ENCODE data around the gene CA10.
A peak's percentile ranks its signal among the peaks of the same experiment; 100 is the strongest.

Gene CA10

DNA sequence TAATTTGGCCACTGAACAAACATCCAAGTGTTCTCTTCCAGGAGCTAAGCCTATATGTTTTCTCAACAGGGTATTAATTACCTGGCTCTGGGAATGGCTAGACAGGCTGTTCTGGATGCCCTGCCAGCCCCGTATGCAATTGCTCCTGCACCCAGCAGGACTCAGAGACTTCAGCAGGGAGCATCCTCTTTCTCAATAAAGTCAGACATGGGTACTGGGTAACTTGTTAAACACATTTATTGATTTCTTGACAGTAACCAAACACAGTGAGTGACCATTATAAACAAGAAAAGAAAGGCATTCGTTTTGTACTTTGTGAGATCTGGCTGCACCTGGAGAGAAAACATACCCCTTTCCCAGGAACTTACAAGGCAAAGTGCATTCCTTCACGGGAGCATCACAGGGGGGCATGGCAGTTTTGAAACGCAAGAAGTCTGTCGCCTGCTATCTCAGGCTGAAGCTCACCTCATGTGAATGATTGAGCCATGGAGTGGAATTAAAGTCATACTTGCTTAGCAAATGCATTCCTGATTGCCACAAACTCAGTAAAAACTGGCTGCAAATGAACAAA lies 528.3 kb downstream of the CA10 start:
- no peak for DNase-seq

DNA sequence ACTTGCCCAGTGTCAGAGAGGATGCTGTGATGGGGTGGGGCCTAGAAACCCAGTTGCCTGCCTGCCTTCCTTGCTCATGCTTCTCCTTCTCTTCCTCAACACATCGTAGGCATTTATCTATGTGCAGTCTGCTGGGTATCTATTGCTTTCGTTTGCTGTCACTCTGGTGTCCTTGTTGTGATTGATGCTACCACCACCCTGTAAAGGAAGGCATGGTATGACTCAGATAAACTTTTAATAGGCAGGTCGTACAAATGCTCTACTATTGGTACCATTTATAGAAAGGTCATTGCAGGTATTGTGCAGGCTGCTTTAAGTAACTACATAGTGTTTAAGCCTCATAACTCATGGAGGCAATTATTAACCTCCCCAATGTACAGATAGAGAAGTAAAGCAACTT lies 529.3 kb downstream of the CA10 start:
- DNase-seq, result no peak

DNA sequence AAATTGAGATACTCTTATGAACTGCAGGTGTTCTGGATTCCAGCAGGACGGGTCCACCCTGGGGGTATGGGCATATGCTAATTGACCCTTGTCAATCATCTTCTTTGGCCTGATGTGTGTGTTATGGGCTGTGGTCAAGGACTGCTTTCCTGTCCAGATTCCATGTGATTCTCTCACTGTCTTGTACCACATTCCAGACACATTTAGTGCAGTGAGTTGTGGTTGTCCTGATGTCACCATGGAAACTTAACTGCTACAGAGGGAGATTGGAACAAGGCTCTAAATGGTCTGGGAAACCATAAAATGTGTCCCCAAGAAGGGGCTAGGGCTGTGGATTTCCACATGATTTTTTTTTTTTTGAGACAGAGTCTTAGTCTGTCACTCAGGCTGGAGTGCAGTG lies 530.7 kb downstream of the CA10 start:
- no peak for DNase-seq

DNA sequence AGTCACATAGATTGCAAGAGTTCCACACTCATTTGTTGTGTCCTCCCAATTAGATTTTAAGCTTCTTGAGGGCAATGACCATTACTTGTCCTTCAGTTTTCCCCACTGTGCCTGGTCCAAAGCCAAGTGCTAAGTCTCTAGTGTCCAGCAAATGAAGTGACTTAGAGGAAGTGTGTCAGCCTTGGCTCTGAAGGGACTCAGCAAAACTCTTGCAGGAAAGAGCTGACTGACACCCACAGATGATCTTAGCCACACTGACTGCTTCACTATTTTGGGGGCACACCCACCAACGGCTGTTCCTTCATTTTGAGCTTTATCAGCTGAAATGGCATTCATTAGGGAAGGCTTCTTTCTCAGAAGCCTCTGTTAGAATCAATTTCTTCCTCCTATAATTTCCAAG lies 540.0 kb downstream of the CA10 start:
- DNase-seq, result no peak

DNA sequence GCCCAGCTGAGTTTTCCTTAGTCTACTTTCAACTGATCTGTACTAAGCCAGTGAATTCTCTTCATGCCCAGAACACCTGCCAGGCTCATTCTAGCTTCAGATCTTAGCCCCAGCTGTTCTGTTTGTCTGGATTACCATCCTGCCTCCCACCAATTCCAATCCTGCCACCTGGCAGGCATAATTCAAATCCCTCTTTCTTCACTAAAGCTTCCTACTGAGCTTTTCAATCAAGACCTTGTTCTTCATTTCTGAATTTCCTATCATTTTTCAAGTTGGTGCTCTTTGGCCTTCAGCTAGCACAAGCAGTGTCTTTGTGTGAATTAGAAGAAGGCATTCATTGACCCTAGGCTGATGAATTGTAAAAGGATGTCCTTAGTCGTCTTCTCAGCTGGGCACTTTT lies 540.5 kb downstream of the CA10 start:
- no peak for DNase-seq

DNA sequence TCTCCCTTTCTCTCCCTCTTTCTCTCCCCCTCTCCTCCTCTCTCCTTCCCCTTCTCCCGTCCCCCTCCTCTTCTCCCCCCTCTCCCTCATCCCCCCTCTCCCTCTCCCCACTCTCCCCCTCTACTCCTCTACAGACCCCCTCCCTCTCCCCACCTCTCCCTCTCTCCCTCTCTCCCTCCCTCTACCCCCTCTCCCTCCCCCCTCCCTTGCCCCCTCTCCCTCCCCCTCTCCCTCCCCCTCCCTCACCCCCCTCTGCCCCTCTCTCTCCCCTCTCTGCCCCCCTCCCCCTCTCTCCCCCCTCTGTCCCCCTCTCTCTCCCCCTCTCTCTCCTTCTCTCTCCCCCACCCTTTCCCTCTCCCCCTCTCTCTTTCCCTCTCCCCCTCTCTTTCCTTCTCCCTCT lies 545.3 kb downstream of the CA10 start:
- DNase-seq, result no peak

DNA sequence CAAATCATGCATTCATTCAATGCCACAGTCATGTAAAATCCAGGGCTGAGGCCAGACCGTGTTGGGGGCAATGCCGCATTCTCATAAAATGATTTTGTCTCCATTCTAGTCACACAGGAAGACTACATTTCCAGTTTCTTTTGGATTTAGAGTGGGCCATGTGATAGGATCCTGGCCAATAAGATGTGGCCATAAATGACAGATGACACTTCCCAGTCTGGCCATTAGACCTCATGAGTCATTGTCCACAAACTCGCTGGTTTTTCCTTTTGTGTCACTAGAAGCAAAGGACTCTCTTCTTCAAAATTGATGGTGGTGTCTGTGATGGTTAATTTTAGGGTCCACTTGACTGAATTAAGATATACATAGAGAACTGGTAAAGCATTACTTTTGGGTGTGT lies 545.8 kb downstream of the CA10 start:
- no peak for DNase-seq

DNA sequence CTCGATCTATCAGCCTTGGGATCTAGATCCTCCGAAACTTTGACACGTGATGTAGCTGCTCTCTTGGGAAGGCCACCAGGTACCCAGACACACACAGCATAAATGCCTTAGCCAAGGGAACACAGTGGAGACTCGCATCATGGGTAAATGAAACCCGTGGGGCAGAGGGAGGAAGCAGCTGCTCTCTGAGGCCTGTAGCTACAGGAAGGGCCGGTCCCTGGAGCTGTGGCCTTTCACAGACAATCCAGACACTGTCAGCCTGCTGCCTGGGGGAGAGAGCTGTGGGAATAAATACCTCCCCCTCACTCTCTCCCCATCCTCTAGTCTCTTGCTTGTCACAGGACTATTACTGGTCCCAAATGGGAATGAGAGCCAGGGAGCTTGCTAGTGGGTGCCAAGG lies 546.9 kb downstream of the CA10 start:
- DNase-seq, result no peak

DNA sequence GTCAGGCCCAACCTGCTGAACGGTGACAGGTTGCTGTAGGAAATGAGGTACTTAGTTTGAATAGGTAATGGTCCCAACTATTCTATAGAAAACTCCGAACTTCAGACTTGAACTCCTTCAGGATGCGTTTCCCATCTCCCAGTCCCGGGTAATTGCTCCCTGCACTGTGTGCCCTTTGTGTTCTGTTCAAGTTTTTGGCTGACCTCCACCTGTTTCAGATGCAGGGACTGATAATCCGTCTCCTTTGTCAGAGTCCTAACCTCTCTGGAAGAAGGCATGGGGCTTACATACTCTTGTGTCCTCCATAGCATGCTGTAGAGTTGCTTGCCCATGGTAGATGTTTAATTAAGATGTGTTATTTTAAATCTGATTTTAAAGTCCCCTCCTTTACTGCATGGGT lies 547.7 kb downstream of the CA10 start:
- DNase-seq, result no peak

DNA sequence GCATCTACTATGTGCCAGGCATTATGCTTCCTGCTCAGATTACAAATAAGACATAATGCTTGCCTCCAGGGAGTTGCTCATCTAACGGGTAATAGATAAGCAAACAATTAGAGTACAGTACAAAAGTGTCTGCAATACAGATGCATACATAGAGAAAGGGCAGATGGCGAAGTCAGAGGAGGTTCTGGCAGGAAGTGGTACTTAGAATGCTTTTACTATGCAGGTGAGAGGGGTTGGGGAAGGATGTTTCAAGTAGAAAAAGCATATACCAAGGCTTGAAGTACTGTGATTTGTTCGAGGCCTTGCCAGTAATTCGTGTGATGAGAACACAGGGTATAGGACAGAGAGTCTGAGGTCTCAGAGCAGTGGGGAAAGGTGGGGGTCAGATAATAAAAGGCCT lies 548.4 kb downstream of the CA10 start:
- no peak for DNase-seq

DNA sequence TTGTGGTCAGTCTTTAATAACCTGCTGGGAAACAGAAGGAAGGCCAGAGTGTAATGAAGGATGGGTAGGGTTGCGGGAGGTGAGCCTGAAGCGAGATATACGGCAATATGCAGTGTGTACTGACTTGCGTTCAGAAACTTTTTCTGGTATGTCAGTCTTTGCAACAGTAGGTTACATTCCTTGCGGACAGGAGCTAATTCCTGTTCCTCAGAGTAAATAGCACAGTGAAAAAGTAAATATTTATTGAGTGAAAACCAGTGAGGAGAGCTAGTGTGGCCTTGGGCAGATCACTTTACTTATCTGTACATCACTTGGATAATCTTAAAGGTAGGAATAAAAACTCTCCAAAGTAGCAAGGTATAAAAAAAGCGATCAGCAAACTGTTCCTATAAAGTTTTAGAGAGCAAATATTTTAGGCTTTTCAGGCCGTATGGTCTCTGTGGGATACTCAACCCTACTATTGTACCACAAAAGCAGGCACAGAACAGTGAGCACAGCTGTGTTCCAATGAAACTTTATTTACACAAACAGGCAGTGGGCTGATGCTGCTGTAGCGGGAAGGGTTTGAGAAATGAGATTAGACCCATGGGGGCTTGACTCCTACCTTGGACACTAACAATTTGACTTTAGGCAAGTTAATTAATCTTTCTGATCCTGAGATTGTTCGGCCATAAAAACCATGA lies 550.1 kb downstream of the CA10 start:
- no peak for DNase-seq

DNA sequence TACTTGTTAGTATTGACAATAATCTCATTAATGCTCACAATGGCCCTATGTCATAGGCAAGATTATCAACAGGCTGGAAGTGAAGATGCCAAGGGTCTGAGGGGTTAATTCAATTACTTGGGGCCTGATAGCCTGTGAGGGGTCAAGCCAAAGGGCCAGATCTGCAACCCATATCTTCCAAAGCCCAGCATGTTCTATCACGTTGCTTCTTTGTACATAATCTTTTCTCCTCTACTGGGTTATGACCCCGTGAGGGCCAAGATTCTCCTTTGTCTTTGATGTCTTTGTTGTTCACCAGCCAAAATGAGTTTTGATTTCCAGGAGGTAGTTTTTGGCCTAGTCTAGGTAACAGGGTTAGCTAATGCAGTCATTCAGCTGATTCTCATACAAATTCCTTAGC lies 551.0 kb downstream of the CA10 start:
- no peak for DNase-seq

DNA sequence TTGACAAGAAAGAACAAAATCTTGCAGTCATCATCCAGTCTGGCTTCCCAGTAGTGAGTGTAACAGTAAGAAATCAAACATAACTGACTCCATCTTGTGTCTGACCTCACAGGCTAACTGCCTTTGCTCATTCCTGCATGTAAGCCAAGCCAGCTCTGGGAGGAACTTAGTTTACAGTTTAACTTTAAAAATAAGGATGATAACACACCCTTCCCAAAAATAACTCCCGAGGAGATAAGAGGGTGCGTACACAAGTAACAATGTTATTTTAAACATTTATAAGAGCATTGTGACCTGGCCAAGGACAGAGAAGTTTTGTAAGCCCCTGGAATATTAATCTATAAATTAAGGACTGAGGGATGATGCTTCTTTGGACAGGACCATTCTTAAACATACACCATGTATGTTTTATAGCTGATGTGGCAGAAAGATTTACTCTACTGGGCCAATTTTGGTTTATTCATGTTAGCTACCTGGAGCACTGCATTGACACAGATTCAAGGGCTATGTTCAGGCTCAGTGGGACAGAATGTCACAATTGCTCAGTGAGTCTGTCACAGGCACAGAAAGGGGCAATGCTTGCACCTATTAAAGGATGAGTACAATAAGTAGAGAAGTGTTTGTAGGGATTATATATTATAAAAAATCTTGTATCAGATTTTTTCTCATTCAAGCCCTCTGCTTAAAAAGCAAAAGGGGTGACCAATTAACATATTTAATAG lies 554.1 kb downstream of the CA10 start:
- no peak for DNase-seq

DNA sequence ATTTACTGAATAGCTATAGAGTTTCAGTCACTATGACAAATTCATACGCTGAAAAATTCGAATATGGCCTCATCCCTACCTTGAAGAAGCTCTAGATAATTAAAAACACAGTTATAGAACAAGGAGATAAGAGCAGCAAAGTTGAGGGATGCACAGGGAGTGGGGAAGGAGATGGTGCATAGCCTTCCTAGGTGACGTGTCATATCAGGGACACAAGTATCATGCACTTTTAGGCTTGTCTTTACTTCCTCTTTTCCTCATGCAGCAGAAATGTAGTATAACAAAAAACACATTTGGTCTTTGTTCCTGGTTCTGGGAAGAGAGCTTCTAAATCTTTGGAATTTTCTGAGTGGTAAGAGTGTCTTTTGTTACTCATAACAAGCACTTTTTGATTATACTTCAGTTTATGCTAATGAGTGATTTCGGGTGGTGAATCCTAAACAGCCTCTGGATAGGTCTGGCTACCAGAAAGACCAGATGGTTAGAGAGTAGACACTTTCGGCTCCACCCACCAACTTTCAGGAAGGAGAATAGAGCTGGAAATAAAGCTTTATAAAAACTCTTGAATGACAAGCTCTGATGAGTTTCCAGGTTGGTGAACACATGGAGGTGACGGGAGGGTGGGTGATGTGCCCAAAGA lies 556.8 kb downstream of the CA10 start:
- no peak for DNase-seq

DNA sequence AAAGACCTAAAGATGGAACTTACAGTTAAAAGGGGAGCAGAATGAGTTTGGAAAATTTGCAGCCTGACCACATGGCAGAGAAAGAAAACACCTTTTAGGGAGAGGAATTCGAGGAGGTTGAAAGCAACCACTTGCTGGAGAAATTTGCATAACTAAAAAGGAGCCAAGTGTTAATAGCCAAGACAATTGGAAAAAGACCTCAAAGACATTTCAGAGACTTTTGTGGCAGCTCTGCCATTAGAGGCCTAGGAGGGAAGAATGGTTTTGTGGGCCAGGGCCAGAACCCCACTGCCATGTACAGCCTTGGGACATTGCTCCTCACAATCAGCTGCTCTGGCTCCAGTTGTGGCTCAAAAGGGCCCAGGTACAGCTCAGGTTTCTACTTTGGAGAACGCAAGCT lies 559.7 kb downstream of the CA10 start:
- DNase-seq, result no peak

DNA sequence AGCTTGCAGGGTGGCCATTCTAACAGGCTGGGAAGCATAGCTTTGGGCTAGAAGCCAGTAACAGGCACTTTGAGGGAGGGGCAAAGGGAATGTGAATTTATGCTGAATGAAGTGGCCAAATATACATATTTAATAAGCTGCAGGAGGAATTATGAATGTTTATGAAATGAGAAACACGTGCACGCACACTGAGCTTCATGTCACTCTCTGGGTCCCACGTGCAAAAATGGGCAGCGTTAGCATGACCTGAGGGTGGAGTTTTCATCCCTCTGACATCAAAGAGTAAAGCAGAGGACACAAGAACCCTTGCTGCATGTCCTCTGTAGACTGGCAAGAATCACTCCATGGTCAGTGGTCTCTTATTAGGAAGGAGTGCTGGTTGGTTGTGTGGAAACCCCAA lies 561.2 kb downstream of the CA10 start:
- no peak for DNase-seq

DNA sequence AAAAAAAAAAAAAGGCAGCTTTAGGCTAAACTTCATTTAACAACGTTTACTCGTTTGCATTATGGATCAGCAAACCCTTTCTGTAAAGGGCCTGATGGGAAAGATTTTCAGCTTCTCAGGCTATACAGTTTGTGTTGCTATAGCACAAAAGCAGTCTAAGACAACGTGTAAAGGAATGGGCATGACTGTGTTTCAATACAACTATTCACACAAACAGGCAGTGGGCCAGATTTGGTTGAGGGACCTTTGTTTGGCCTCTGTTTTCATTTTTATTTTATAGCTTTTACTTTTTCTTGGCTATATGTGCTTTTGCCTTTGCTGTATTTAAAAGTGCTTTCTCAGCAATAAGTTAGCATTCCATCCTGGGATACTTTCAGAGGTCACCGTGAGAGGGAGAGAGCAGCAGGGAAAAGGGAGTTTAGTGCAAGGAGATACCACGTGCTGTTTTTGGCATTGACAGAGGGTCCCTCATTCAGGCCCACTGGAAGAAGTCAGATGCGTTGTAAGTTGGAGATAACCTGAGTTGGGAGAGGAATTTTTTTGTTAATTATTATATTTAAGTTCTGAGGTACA lies 562.6 kb downstream of the CA10 start:
- no peak for DNase-seq

DNA sequence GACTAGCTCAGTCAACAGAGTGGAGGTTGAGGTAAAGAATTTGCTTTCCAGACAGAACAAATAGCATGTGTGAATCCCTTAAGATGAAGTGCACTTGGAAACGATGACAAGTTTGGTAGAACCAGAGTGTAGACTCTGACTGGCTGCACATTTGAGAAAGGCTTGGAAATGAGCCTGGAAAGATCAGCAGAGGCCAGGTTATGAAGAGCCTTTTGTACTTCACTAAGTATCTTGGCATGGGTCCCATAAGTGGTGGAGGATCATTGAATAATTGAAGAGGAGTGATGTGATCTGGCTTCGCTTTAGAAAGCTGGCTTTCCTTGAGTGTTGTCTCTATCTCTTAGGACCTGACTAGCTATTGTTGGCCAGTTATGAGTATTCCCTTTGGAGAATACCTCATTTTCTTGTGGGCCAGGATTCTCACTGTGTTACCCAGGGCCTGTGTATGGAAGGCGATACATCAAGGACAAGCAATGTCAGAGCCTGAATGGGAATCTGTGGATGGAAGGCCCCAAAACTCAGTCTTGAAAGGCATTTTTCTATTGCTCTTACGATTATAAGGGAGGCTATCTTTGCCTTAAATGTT lies 568.4 kb downstream of the CA10 start:
- DNase-seq, result no peak

DNA sequence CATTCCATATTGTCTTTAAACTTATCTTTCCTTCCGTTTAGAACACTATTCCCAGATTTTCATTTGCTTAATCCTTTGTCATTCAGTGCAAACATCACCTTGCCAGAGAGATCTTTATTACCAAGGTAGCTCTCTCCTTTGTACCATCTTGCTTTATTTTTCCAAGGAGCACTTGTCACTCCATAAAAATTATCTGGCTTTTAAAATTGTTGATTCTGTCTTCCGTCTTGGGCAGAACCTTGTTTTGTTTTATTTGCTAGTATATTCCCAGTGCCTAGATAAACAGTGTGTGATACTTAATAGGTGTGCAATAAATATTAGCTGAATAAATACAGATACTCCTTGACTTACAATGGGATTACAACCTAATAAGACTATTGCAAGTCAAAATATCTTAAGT lies 570.5 kb downstream of the CA10 start:
- no peak for DNase-seq

DNA sequence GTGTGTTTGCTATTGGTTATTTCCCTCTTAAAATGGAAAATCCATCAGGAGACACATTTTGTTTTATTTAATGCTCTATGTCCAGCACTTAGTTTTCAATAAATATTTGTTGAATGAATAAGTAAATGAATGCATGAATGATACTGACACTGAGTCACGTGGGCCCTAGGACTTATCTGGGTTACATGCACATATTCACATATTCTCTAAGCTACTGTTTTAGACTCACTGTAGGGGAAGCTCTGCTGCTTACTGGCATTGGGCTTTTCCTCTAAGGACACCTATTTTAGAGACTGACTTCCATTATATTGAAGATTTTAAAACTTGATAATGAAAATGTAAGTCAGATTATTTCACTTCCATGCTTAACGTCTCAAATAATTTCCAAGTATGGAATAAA lies 571.0 kb downstream of the CA10 start:
- no peak for DNase-seq

DNA sequence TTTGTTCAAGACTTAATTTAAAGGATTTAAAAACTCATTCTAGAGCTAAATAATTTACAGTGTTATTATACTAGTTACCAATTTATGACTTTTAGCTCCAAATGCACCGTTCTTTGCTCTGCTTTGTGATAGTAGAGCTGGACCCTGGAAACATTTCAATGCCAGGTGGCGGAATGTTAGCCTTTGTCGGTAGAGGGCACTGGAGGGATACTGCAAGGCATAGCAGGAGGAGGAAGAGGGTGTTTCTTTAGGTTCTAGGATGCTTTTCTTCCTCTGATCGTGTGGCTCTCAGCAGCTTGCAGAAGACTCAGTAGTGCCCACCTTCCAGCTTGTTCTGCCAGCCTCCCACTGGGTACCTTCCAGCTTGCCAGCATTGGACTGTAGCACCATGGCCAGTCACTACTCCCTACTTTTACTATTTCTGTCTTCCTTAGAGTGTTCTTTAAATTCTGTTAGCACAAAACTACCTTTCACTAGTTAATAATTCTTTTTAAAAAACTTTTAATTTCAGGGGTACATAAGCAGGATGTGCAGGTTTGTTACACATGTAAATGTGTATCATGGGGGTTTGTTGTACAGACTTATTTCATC lies 572.9 kb downstream of the CA10 start:
- peak; percentile 2 for DNase-seq

DNA sequence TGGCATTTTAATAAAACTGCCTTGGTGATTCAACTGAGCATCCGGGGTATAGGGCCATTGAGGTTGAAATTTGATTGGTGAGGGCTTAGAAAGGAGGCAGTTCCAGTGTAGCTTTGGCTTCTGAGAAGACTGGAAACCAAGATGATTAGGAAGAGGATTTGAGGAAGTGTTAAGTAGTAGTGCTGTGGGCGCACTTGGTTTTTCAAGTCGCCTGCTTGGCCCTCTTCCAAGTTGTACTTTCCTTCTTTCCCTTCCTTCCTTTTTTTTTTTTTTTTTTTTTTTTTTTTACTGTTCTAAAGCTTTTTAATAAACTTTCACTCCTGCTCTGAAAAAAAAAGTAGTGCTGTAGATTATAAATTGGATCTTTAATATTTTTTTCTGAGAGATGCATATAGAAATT lies 577.6 kb downstream of the CA10 start:
- DNase-seq, result no peak

Measured in NK-92 treated with Interleukin-12 subunit alpha and Interleukin-12 subunit beta, amount 100 ng/mL, for 24 hours (cell line).